GM18499 (cell line): Measurements from ENCODE around the gene PDZD8.

Experiments
- ATAC-seq: cut with Tn5 transposase; IDR thresholded peaks from one replicate; pipeline ENCODE4 v1.9.1; 2021; ENCODE audit warnings: moderate number of reproducible peaks; ENCODE audit not compliant: insufficient read depth, unreplicated experiment

Gene PDZD8

DNA sequence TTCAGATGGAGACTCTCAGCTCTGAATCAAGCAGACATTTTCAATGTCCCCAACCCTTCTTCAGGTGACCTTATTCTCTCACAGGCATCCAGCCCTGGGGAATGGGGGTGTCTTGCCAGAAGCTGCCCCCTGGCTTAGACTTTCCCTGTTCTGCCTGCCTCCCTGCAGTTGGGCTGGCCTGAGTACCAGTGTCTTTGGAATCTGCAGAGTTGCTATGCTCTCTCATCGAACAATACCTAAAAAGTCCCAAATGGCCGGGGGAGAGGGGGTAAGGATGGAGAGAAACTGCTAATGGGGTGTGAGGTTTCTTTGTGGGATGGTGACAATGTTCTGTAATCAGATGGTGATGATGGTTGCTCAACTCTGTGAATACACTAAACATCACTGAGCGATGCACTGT, 113.7 kb downstream of the PDZD8 start:
- no peak for ATAC-seq

DNA sequence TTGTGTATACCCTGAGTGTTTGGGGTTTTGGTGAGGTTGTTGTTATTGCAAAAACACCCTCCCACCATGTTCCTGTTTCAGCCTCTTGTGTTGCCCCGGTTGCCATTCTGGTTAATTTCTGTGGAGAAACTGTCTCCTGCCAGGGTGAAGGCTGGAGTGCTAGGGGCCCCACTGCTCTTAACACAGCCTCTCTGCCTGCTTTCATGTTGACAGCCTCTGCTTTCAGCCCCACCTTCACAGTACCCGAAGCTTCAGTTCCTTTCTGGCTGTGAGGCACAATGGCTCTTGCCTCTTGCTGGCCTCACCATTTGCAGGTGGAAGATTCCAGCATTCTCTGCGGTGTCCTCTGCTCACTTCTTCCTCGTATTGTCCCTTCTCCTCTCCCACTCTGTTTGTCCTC, 115.2 kb downstream of the PDZD8 start:
- no peak for ATAC-seq

DNA sequence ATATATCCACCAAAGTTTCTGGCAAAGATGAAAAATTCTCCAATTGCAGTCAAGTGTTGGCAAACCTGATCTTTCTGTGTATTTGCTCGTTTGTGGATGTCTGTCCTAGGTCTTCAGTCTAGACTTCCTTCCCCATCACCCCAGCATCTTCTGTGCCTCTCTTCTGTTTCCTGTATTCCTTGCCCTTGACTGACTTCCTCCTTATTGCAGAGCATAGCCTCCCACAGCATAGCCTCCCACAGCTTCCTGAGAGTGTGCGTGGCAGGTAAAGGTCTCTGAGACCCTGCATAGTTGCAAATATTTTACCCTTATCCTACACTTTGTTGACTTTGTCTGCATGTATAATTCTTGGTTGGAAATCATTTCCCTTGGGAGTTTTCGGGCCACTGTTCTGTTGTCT, 116.0 kb downstream of the PDZD8 start:
- ATAC-seq, result no peak

DNA sequence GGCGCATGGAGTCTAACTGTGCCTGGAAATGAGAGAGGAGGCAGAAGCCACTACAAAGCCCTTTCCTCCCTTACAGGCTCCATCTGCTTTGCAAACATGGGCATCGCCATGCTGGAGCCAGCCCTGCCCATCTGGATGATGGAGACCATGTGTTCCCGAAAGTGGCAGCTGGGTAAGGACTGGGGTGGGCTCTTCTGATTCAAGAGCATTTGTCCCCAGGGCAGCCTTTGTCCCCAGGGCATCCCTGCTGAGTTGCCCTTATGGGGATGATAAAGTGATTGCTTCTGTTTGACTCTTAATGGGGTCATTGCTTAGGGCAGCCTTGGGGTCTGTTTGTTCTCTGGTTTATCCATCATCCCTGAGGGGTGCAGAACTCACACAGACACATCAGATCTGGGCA, 117.5 kb downstream of the PDZD8 start:
- no peak for ATAC-seq

DNA sequence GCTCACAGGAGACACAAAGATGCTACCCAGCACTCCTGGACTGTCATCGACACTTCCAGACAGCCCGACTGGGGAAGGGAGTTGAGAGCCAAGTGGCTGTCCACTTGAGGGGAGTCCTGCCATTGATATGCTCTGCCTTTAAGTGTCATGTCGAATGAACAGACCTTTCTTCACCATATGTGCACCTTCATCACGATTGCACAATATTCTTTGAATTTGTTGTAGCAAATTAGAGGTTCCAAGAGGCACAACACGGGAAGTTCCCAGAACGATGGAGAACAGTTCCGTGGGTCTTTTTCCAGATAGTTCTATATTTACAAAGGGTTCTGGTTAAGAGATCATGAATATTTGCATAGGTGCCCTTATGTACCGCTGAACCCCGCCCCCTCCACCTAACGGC, 118.3 kb downstream of the PDZD8 start:
- ATAC-seq, result no peak

DNA sequence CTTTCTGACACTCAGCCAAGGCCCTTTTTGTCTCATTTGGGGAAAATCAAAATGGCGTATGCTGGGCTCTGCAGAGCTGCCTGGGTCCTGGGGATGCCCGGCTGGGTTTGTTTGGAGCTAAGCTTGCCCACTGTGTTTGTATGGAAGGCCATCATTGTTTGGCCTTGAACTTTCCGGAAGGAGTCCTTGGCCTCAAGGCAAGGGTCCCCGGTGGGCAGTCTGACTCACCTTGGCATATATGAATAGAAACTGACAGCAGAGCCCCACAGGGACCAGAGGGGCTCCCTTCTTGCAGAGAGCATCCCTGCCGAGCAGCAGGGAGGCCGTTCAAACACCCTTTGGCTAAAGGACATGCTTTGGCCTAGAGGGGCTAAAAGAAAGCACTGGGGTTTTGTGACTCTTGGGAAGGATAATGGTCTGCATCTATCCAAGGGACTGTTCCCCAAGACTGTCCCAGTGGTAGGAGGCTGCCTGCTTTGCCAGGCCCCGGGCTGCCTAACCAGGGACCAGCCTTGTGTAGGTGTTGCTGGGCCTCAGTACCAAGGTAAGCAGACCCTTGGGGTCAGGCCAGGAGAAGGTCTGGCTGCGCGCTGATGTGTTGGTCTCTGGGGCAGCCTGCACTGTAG, 119.3 kb downstream of the PDZD8 start:
- ATAC-seq, result no peak

DNA sequence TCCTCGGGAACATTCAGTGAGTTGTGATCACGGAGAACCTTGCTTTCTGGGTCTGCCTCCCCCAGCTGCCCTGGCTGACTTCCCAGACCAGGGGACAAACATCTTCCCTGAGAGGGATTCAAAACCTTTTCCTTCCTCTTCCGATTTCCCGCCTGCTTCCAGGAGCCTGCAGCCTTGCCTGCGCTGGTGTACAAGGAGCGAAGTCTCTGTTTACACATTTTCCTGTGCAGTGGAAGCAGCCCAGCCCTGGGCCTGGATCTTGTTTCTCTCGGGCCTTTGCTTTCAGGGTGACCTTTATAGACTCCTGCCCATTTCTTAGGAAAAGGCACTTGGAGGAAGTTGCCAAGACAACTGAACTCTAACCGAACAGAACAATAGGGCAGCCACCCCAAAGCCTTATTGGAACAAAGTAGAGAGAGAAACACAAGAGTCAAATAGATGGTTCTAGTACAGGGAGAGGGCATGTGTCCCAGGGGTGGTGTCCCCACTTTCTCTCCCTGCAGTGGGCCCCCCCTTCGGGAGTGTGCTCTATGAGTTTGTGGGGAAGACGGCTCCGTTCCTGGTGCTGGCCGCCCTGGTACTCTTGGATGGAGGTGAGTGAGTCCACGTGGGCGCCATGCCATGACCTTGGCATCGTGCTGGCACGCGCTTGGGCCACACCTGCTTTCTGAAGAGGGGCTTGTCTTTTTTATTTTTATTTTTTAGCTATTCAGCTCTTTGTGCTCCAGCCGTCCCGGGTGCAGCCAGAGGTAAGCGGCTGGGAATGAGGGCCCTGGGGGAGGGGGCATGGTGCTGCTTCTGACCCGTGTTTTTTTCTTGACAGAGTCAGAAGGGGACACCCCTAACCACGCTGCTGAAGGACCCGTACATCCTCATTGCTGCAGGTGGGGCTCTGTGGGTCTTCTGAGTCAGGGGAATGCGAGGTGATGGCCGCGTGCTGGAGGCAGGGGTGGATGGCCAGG, 120.2 kb downstream of the PDZD8 start:
- no peak for ATAC-seq

DNA sequence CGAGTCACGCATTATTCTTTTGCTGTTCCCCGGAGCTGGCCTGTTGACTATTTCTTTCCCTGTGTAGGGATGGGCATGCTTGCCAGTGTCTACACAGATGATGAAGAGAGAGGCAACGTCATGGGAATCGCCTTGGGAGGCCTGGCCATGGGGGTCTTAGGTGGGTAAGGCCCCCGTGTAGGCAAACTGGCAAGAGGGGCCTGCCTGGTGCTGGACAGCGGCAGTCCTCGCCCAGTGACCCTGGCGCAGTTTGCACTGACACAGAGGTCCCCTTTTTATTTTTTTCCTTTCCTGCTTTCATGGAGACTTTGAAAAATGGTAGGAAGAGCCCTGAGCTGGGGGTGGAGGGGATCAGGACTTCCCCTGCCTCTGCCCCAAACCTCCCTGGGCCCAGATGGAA, 120.9 kb downstream of the PDZD8 start:
- no peak for ATAC-seq

DNA sequence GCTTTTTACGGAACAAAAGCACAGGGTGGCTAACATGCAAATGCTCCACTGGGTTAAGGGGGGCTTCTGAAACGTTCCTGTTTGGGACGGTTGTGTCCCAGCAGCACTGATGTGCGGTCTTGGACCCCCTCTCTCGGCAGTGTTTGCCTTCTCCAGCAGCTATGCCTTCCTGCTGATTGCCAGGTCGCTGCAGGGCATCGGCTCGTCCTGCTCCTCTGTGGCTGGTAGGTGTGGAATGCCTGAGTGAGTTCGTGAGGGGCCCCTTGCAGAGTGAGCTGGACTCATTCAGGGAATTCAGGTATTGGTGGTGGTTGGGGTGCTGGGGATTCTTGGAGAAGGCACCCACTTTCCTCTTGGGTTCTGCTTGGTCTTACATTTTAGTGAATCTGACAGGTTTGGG, 121.3 kb downstream of the PDZD8 start:
- ATAC-seq, result no peak

DNA sequence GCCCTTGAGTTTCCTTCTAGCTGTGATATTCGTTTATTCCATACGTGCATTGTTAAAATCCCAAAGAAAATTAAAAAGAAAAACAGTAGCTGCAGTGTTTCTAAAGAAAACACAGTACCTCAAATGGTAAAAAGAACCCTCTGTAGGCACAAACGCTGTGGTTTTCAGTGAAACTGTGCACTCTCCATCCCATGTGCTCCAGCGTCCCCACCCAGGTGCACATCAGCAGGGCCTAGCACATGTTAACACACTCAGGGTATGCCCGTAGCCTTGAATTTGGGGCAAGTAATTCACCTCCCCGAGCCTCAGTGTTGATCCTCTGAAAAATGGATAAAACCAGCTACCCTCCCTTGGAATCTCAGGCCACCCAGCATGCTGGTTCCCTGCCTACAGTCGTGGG, 124.8 kb downstream of the PDZD8 start:
- ATAC-seq, result no peak

DNA sequence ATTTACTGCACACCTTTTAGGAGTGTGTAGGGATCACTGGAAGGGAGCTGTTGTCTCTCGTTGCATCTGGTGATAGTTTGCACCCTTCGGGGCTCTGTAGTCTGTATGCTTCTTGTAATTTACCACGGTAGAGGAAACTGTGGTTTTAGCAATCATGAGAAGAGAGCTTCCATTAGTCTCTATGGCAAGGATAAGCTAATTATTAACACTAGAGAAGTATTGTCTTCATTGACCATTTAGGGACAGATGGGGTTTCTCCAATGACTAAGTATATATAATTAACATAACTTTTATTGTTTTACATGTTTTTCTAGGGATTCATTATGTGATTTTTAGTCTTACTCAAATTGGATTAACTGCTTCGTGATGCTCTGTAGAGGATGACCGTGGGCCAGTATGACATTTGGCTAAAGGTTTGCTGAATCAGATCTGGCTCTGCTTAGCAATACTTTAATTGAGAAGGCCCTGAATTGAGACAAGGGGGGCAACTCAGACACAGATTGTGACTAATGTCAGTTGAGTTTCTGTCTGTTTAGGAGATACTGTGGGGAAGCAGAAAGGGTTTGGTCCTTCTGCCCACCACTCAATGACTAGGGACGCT, 125.6 kb downstream of the PDZD8 start:
- ATAC-seq, result no peak

DNA sequence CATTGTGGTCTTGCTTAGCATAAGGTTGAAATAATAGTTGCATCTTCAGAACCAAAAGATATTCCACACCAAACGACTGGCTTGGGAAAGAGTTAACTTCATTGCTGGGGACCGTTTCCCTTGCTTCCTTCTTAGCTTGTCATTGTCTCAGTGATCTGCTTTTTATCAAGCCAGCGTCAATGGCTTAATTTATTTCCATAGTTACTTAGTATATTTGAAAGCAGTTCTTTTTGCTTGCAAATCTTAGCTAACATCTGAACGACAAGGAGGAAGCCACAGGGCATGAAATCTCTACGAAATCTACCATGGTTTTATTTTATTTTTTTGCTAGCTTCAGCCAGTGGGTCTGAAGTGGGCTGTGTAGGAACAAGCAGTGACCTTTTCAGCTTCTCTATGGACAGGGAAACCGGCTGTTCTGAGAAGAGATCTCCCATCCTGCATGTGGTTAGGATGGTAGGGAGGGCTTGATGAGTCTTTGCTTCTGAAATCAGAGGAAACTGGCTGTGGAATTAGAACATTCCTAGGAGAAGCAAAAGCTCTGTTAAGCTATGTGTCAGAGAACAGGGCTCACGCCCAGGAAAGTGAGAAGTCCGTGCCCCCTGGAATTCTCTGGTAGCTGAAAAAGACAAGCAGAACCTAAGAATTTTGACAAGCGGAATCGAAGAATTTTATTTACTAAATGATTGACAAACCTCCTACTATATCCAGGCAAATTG, 126.3 kb downstream of the PDZD8 start:
- ATAC-seq, result no peak

DNA sequence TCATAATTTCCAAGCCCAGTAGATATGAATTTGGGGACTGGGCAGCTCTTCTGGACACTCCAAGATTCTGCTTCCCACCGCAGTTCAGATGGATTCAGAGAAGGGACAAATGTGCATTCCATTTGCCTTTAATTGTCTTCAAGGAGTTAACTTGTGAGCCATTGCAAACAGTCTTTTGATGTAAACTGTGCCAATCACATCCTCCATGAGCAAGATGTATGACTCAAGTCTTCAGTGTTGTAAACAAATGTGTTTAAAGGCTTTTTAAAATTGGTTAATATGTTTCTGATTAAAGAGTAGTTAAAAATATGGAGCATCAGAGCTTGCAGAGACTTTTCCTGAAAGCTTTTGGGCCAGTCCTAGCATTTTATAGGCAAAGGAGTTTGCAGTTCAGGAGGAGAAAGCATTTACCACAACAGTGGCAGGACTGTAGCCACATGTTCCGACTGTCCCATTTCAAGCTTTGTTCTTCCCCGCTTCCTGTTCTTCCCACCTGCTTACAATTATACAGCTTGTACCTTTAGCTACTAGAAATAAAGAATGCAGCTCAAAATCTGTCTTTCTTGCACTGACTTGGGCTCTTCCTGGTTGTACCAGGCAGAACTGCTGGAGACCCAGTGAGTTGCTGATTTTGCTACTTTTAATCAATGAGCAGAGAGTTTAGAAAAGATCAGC, 128.1 kb downstream of the PDZD8 start:
- no peak for ATAC-seq

DNA sequence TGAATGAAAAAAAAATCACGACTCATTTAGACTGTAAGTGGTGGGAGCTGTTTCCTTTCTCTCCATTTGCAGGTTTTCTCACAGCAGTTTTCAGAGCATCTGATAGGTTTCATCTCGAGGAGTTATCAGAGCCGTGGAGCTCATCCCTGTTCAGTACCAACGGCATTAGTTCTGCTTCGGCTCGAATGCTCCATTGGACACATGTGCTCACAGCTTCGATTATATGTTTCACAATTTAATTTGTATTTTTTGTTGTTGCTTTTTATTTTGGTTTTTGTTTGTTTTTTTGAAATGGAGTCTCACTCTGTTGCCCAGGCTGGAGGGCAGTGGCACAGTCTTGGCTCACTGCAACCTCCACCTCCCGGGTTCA, 132.8 kb downstream of the PDZD8 start:
- ATAC-seq, result no peak

DNA sequence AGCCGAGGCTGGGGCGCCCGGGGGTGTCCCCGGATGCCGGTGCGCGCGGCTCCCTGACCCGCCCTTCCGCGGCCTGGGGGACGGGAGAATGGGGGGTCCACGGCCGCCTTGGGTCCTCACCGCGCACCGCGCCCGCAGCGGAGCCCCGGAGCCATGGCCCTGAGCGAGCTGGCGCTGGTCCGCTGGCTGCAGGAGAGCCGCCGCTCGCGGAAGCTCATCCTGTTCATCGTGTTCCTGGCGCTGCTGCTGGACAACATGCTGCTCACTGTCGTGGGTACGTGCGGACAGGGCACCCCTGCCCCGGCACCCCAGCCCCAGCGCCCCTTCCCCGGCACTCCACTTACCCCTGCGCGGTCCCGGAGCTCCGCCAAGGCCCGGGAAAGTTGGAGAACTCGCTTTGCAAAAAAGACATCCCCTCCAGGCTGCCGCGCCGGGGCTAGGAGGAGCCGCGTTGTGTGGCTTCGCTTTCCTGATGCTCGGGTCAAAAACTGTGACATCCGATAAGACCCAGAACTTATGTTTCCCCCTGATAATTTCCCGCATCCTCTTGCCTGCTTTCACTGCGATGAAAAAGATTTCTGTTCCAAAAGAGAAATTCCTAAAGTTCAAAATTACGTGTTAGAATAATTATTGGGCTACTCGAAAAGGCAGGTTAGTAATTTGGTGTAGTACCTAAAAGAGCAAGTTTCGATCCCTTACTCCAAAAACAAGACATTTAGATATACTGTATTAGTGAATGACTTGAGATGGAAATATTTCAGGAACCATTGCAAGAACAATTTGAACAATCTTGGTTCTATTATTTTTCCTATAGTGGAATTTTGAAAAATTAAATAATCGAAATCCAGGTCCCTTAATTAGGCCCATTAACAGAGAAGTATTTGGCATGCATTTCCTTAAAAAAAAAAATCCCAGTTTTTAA, 133.4 kb downstream of the PDZD8 start:
- no peak for ATAC-seq

DNA sequence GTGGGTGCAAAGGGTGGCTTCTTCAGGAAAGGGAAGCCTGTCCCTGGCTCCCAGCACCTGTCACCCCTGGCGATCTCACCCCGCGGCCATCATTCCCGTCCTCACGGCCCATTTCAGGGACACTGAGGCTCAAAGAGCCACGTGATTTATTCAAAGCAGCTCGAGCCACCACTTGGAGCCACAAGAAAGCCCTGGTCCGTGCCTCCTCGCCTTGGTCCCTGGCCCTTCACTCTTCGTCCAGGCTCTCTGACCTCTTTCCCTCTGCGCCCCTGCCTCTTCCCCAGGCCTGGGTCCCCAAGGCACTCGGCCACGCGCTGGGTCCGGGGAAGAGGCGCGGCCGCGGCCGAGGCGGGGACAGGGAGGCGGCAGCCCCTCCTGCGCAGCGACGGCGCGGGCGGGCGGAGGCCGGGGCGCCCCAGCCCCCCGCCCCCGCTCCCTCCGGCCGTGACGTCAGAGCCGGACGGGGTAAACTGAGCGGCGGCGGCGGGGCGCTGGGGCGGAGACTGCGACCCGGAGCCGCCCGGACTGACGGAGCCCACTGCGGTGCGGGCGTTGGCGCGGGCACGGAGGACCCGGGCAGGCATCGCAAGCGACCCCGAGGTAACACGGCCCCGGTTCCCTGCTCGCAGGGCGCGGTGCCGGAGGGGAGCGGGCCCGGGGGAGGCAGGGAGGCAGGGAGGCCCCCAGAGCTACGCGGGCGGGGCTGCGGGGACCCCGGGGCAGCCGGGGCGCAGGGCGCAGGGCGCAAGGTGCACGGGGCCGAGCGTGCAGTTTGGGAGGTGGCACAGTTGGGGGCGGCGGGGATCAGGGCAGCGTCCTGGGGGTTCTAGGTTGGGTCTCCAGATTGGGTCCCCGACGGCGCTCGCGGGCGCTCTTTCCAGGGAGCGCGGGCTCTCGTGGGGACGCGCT, 134.4 kb downstream of the PDZD8 start, which contains the start of gene SLC18A2:
Gene SLC18A2 (plus strand): TSS at position 494 of the 909 bp plus-strand sequence. CDS start 580 bp downstream, outside the sequence.
- no peak for ATAC-seq

DNA sequence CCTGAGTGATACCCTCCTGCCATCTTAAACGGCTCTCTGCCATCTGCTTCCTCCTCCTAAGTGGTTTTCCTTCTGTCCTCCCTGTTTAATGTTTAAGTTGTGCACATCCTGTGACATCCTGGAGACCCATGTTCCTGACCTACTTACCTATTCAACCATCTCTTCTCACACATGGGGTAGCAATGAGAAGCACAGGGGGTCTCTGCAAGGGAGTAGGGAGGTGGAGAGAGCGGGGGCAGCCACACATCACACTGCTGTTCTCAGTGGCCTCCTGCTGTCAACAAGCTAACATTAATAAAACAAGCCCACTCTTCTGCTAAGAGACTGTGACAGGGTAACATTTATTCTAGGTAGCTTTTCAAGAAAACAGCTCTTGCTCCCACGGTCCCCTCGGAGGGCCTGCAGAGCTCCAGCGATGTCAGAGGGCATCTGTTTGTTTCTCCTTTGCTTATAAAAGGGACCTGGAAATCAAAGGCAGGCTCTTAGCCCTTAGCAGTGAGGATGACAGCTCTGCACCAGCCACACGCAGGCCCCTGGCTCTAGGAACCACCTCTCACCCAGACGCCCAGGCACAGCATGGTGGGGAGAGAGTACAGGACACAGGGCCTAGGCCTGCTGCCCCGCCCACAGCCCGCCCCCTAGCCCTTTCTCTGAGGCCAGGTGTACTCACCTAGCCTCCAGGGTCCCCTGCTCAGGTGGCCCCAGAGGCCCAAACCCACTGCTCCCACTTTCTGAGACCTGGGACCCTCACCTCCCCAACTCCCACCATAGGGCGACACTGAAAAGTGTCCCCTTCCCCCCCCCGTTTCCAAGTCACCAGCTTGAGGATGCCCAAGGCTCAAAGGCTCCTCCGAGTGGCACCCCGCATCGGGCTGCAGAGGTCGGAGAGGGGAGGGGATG, 135.3 kb downstream of the PDZD8 start:
- no peak for ATAC-seq
